Tibial artery (tissue), 4 donors: ENCODE results near the gene RNF167.

Source experiments
- DNase-seq, 2 donors: peaks; one replicate each; pipeline ENCODE4 v3.0.0-alpha.2; 2019
- H3K27ac ChIP-seq, 2 donors: fragments of 200-600 bp; sonication (generic) in 1 of 2; 1 replicate in 1 of 2; 2 replicates in 1 of 2; pipeline ENCODE4 v1.5.1; 2018 to 2019; ENCODE audit warnings: mild to moderate bottlenecking in 1 of 2
- H3K27me3 ChIP-seq, 2 donors: fragments of 200-600 bp; sonication (generic) in 1 of 2; one replicate each; pipeline versions ENCODE4 v1.5.1 to v1.6.0; 2016 to 2019
- H3K36me3 ChIP-seq, 3 donors: fragments of 200-600 bp; sonication (generic) in 2 of 3; one replicate each; pipeline ENCODE4 v1.5.1; 2016 to 2019; ENCODE audit warnings: mild to moderate bottlenecking in 2 of 3
- H3K4me1 ChIP-seq, 4 donors: fragments of 200-600 bp; sonication (generic) in 2 of 4; 1 replicate in 3 of 4; 2 replicates in 1 of 4; pipeline ENCODE4 v1.5.1; 2016 to 2019
- H3K4me3 ChIP-seq, 2 donors: fragments of 200-600 bp; sonication (generic) in 1 of 2; 1 replicate in 1 of 2; 2 replicates in 1 of 2; pipeline ENCODE4 v1.5.1; 2018 to 2019; ENCODE audit warnings: mild to moderate bottlenecking in 2 of 2
- H3K9me3 ChIP-seq, 3 donors: fragments of 200-600 bp; sonication (generic) in 1 of 3; one replicate each; pipeline ENCODE4 v1.5.1; 2016 to 2019
- intact Hi-C: fragments of 100-400 bp; cut with DNase I; formaldehyde crosslinking; loops from one replicate; pipeline ENCODE4 v1.15.0; 2023; ENCODE audit warnings: low total_unique reads
- TF ChIP-seq, protein P1 (sequence below), 2 experiments: fragments of 200-600 bp in 1 of 2; fragments of 450-650 bp in 1 of 2; IDR thresholded peaks; one replicate each; pipeline ENCODE4 v1.5.1; 2017 to 2019; ENCODE audit warnings: antibody characterized with exemption in 2 of 2, mild to moderate bottlenecking in 1 of 2, moderate library complexity in 1 of 2

RNF167 gene

DNA sequence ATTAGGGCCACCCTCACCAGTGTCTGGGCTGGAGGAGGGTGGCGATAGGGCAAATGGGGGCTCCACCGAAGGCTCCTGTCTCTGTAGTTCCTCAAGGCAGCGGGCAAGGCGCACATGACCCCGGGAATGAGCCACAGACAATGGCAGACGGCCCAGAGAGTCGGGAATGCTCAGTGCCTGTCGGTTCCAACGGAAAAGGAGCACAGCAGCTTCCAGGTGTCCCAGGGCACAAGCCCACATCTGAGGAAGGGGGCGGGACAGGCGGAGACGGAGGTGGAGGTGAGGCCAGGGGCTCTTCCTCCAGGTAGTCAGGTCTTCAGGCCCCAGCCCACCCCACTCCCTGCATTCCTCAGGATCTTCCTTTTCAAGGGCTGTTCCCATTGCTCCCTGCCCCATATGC lies 32.7 kb downstream of the RNF167 start:
- intact Hi-C loops: no loop called here
- Histone ChIP-seq H3K27ac (peak overlapping the region in 1 of 2 donors; percentile 6), H3K27me3 (no peaks in the 10 kb centered on the region), H3K4me1 (peaks cover 0 to 24% (median 22%) of the 10 kb centered on the region in 4 donors), H3K9me3 (no peaks in the 10 kb centered on the region), H3K4me3 (no peak overlapping the region), H3K36me3 (peaks cover 29 to 78% (median 60%) of the 10 kb centered on the region in 3 donors)
- no peak for DNase-seq
- TF ChIP-seq, protein P1, sequence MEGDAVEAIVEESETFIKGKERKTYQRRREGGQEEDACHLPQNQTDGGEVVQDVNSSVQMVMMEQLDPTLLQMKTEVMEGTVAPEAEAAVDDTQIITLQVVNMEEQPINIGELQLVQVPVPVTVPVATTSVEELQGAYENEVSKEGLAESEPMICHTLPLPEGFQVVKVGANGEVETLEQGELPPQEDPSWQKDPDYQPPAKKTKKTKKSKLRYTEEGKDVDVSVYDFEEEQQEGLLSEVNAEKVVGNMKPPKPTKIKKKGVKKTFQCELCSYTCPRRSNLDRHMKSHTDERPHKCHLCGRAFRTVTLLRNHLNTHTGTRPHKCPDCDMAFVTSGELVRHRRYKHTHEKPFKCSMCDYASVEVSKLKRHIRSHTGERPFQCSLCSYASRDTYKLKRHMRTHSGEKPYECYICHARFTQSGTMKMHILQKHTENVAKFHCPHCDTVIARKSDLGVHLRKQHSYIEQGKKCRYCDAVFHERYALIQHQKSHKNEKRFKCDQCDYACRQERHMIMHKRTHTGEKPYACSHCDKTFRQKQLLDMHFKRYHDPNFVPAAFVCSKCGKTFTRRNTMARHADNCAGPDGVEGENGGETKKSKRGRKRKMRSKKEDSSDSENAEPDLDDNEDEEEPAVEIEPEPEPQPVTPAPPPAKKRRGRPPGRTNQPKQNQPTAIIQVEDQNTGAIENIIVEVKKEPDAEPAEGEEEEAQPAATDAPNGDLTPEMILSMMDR (IDR thresholded peaks at IDR 0.05): no peak

DNA sequence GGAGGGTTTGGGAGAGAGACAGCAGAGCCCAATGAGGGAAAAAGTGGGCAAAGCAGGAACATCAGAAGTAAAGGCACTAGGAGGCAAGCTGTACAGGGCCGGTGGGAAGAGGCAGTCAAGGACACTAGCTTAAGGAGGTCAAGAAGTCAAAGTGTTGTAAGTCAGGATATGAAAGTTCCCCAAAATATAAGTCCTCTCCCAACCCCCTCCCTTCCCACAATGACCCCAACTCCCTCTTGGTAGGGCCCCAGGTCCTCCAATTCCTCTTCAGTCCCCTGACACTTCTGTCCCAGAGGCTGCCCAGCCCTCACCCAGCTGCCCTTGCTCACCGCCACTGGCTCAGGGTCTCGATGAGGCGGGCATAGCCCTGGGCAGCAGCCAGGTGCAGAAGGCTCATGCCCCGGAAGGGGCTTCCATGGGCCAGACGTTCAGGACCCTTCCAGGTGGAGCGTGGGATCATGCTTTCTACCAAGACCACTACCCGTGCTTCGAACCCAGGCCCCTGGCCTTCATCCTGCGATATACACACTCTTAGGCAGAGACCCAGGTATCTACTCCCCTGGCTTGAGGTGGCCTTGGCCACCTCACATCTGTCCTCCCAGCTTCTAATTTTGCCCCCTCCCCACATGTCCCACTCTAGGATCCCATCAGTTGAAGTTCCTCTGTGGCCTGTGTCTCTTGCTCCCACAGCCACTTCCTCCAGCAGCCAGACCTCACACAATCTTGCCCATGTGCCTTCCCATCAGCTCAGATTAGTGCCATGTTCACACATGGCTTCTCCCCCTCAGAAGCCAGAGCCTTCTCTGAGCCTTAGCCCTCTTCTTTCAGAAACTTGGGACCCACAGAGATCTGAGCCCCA lies 33.4 kb downstream of the RNF167 start:
- H3K27me3 ChIP-seq: no peaks in the 10 kb centered on the region
- intact Hi-C loops: no loop called here
- H3K36me3 ChIP-seq: peaks cover 37 to 85% (median 67%) of the 10 kb centered on the region in 3 donors
- no peak overlapping the region for H3K4me3 ChIP-seq
- TF ChIP-seq, protein P1 (IDR thresholded peaks at IDR 0.05): no peak
- peaks cover 0 to 17% (median 16%) of the 10 kb centered on the region in 4 donors for H3K4me1 ChIP-seq
- peak overlapping the region; percentile 15 to 35 for H3K27ac ChIP-seq
- no peak for DNase-seq
- H3K9me3 ChIP-seq: no peaks in the 10 kb centered on the region

DNA sequence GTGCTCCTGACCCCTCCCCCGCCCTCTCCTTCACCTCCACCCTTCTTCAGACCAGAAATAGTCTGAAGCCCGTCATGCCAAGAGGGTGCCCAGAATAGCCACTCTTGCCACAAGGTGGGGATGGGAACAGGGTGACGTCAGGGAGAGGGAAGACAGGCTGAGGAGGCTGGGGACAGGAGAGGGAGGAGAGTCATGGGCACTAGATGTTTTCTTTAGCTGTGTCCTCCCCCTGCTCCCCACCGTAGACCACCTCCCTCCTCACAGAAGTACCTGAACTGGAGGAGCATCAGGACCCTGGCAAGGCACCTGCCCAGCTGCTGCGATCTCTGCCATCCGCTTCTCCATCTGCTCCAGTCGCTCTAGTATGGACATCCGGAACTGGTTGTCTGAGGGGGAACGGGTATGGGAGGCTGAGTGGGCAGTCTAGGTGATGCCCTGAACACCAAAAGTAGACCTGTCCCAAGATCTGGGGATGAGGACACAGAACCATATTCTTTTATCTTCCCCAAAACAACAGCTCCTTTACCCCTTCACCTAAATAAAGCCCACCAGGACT lies 34.1 kb downstream of the RNF167 start:
- Histone ChIP-seq H3K4me1 (peaks cover 0 to 10% (median 9%) of the 10 kb centered on the region in 4 donors), H3K27me3 (no peaks in the 10 kb centered on the region), H3K36me3 (peaks cover 38 to 89% (median 74%) of the 10 kb centered on the region in 3 donors), H3K4me3 (no peak overlapping the region), H3K9me3 (no peaks in the 10 kb centered on the region), H3K27ac (peak overlapping the region in 1 of 2 donors; percentile 35)
- no peak for DNase-seq
- TF ChIP-seq, protein P1 (IDR thresholded peaks at IDR 0.05): no peak
- intact Hi-C loops: no loop called here

DNA sequence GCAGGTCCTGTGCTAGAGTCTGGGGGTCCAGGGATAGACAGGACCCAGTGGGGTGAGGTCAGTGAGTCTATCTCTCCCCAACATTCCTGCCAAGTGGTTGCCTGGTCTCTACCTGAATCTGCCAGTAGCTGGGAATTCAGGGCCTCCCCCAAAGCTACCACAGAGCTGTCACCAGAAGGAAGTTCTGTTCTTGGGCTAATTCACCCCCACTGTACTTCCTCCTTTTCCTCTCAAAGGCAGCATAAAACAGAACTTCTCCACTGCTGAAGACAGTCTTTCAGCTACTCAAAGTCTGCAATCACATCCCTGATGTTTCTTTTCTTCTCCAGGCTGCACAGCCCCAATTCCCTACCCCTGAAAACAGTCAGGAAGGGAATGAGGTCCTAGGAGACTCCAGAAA lies 38.7 kb downstream of the RNF167 start:
- intact Hi-C loops: no loop called here
- Histone ChIP-seq H3K27ac (no peak overlapping the region), H3K9me3 (no peaks in the 10 kb centered on the region), H3K4me3 (no peak overlapping the region), H3K36me3 (peaks cover 23 to 96% (median 72%) of the 10 kb centered on the region in 3 donors), H3K27me3 (no peaks in the 10 kb centered on the region), H3K4me1 (peaks cover 0 to 6% (median 2%) of the 10 kb centered on the region in 4 donors)
- DNase-seq: no peak
- TF ChIP-seq, protein P1 (IDR thresholded peaks at IDR 0.05): no peak

DNA sequence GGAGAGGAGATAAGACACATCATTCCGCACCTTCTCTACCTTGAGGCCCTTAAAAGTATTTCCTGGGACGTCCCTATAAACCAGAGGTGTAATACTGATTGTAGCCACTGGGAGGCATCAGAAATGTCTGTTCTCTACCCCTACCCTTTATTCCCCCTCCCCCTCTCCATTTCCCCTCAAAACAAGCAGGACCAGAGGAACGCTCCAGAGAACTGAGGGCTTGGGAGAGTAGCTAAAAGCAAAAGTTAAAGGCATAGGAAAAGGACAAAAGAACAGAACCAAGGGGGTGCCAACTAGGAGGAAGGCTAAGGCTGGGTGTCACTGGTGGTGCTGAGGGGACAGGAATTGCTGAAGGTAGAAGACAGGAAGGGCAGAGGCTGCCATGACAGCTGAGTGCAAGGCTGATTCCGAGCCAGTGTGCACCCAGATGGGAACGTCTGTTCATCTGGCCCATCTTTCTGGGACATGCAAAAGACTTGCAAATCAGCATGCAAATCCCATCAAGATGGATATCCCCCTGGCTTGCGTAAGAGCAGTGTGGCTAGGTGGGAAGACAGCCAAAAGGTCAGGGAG lies 40.7 kb downstream of the RNF167 start:
- H3K9me3 ChIP-seq: no peaks in the 10 kb centered on the region
- no peaks in the 10 kb centered on the region for H3K27me3 ChIP-seq
- H3K4me1 ChIP-seq: peaks cover 0 to 8% (median 0%) of the 10 kb centered on the region in 4 donors
- H3K4me3 ChIP-seq: no peak overlapping the region
- peaks cover 23 to 95% (median 76%) of the 10 kb centered on the region in 3 donors for H3K36me3 ChIP-seq
- TF ChIP-seq, protein P1 (IDR thresholded peaks at IDR 0.05): peak; percentile 74 to 77
- DNase-seq: no peak
- intact Hi-C loops: loop anchor here (2.0 to 5.0 kb wide), 2 partner anchors 43 to 82 kb away; no protein-coding TSS in a partner anchor
- H3K27ac ChIP-seq: no peak overlapping the region
